Natural killer cell treated with Interleukin-12 subunit alpha and Interleukin-12 subunit beta and Interleukin-15 and Interleukin-18, amount 100 ng/mL, for 72 hours (primary cell): ENCODE measurements around the gene SNRPA1. TPM values are rescaled to one million over a fixed set of nuclear protein-coding genes. Genes with fewer than 3 reads are reported as not detected.
"Not testable (repeated sequence)": the region's sequence is repeated elsewhere in the genome, so short reads cannot be mapped to it uniquely, and the experiment has no call there.

Source experiments
- ATAC-seq, 2 donors: fragments of 150-1000 bp; cut with Tn5 transposase in 1 of 2; sonication (Bioruptor Pico), chemical (Tn5 transposase) in 1 of 2; 2 replicates each; pipeline ENCODE4 v1.10.0; 2021
- DNase-seq: peaks from one replicate; pipeline ENCODE4 v3.0.0; 2022; ENCODE audit warnings: low spot score
- H3K27ac Mint-ChIP-seq, 2 donors: 1 replicate in 1 of 2; 2 replicates in 1 of 2; pipeline ENCODE4 v1.8.0; 2022; ENCODE audit warnings: mixed read lengths in 2 of 2, mild to moderate bottlenecking in 1 of 2, moderate library complexity in 1 of 2
- H3K27me3 Mint-ChIP-seq, 2 donors: 1 replicate in 1 of 2; 2 replicates in 1 of 2; pipeline ENCODE4 v1.8.0; 2022; ENCODE audit warnings: mixed read lengths in 2 of 2
- H3K36me3 Mint-ChIP-seq: one replicate; pipeline ENCODE4 v1.8.0; 2022; ENCODE audit warnings: mixed read lengths
- H3K4me1 Mint-ChIP-seq, 2 donors: 1 replicate in 1 of 2; 2 replicates in 1 of 2; pipeline ENCODE4 v1.8.0; 2022; ENCODE audit warnings: low read depth in 2 of 2, mixed read lengths in 2 of 2, mild to moderate bottlenecking in 1 of 2
- H3K4me3 Mint-ChIP-seq: one replicate; pipeline ENCODE4 v1.8.0; 2022; ENCODE audit warnings: mixed read lengths
- H3K9me3 Mint-ChIP-seq: 2 replicates; pipeline ENCODE4 v1.8.0; 2022; ENCODE audit warnings: mixed read lengths
- total RNA-seq, 2 donors: library from RNA; stranded (reverse); gene quantifications; one replicate each; pipeline ENCODE4 v1.2.3, GENCODE V29; 2022

SNRPA1 gene
- total RNA-seq, 2 donors from 2014 or later, result 114 to 161 TPM

DNA sequence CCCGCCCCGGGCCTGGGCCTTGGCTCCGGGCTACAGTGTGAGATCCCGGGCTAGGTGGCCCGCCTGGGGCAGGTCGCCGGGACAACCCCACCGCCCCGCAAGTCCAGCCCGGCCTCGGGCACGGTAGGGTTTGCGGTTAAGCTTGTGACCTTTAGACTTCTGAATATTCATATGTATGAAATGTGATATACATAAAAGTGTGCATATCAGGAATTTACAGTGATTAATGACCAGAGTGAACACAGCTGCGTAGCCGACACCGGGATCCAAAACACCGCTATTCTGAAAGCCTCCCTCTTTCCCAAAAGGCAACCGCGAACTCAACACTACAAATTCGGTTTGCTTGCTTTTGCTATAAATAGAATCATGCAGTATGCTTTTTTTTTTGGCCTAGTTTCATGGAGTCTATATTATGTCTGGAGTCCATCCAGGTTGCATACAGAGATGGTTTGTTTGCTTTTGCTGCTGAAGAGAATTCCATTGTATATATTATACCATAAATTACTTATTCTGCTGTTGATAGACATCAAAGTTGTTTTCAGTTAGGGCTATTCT, 636 bp upstream of the SNRPA1 start:
- H3K36me3 Mint-ChIP-seq, result peaks cover 16% of the 10 kb centered on the region
- H3K4me3 Mint-ChIP-seq, result peak overlapping the region; percentile 98
- no peaks in the 10 kb centered on the region for H3K27me3 Mint-ChIP-seq
- ATAC-seq (no peak), DNase-seq (no peak)
- H3K27ac Mint-ChIP-seq, result peak overlapping the region; percentile 97 to 98
- H3K9me3 Mint-ChIP-seq, result no peaks in the 10 kb centered on the region
- peaks cover 24 to 32% of the 10 kb centered on the region in 2 donors for H3K4me1 Mint-ChIP-seq

DNA sequence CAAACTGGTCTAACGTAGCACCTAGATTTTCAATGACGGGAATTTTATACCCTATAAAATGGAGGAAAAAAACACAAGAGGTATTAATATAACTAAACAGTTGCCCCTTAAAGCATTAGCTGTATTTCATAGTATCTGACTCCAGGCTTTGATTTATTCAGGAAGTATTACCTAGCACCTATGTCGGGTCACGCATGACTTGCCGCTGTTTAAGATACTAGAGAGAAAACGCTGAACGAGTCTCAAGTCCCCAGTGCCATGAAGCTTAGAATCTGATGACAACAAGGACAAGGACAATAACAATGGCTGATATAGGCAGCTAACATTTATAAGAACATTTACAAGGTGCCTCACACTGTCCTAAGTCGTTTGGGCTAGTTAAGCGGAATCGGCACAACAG, 1.9 kb downstream of the SNRPA1 start:
- Mint-ChIP-seq H3K27me3 (no peaks in the 10 kb centered on the region), H3K9me3 (no peaks in the 10 kb centered on the region), H3K4me1 (peaks cover 39 to 46% of the 10 kb centered on the region in 2 donors), H3K36me3 (peaks cover 33% of the 10 kb centered on the region), H3K27ac (peak overlapping the region; percentile 97 to 98), H3K4me3 (peak overlapping the region; percentile 98)
- DNase-seq (no peak), ATAC-seq (no peak)

DNA sequence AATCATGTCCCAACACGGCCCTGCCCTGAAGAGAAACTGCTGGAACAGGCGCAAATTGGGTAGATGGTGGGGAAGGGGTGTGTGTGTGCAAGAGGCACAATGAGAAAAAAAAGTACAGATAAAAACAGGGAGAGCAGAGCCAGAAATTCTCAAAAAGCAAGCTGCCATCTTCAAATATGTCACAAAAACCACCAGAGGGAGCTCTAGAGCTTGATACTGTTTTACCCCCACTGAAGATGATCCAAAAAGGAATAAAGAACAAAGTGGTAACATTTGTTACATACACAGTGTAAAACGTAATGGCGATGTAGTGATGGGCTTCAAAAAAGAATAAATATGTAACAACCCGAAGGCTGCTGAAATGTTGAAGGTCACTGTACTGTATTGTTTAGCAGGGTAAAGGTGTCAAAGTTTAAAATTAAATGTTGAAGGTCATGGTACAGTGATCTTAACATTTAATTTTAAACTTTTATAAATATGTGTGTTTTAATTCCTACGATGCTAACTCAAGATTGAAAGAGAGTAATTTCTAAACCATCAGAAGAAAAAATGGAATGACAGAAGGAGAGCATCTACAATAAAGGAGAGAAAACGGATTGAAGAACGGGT, 6.0 kb downstream of the SNRPA1 start:
- no peak for ATAC-seq
- no peak for DNase-seq
- peak overlapping the region in 1 of 2 donors; percentile 47 for H3K27ac Mint-ChIP-seq
- peaks cover 25 to 34% of the 10 kb centered on the region in 2 donors for H3K4me1 Mint-ChIP-seq
- no peaks in the 10 kb centered on the region for H3K9me3 Mint-ChIP-seq
- no peak overlapping the region for H3K4me3 Mint-ChIP-seq
- H3K36me3 Mint-ChIP-seq, result peaks cover 42% of the 10 kb centered on the region
- H3K27me3 Mint-ChIP-seq, result no peaks in the 10 kb centered on the region

DNA sequence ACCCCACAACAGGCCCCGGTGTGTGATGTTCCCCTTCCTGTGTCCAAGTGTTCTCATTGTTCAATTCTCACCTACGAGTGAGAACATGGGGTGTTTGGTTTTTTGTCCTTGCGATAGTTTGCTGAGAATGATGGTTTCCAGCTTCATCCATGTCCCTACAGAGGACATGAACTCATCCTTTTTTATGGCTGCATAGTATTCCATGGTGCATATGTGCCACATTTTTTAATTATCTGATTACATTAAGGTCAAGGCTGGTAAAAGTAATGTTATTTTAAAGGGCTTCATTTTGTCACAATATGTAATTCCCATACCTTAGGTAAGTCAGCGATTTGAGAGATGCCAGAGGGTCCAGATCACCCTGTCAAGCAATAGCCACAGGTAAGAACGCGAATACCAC, 7.7 kb downstream of the SNRPA1 start:
- not testable (repeated sequence) for H3K27me3 Mint-ChIP-seq, H3K9me3 Mint-ChIP-seq, ATAC-seq, DNase-seq, H3K4me3 Mint-ChIP-seq
- peak overlapping the region in 1 of 2 donors; percentile 31 for H3K27ac Mint-ChIP-seq
- peaks cover 39% of the 10 kb centered on the region for H3K36me3 Mint-ChIP-seq
- H3K4me1 Mint-ChIP-seq, result peaks cover 15 to 24% of the 10 kb centered on the region in 2 donors

DNA sequence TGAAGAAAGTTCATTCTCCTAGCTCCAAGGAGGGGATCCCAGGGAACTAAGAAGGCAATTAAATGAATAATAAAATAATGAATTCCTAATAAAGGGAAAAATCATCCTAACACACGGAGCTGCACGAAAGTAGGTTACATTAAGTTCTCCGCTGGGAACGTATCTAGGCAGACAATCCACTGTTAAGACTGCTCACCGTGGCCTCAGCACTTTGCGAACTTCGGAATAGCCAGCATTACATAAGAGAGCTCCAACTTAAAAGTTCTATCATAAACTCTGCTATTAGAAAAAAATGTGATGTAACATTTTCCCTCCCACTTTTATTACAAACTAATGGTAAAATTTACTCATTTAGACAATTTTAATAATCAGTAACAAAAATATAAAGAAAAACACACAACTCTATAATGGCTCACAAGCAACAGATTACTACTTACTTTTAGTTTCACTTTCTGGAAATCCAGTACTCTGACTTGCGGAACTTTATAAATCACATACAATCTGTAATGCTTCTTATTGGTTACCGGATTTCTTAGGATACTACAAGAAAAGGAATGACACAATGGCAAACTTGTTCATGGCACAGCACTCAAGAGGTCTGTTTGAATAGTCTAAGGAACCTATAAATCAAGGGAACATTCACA, 8.5 kb downstream of the SNRPA1 start:
- H3K4me1 Mint-ChIP-seq, result peaks cover 20 to 21% of the 10 kb centered on the region in 2 donors
- no peaks in the 10 kb centered on the region for H3K9me3 Mint-ChIP-seq
- DNase-seq (no peak), ATAC-seq (no peak)
- no peaks in the 10 kb centered on the region for H3K27me3 Mint-ChIP-seq
- H3K36me3 Mint-ChIP-seq, result peaks cover 46% of the 10 kb centered on the region
- no peak overlapping the region for H3K4me3 Mint-ChIP-seq
- H3K27ac Mint-ChIP-seq, result no peak overlapping the region

DNA sequence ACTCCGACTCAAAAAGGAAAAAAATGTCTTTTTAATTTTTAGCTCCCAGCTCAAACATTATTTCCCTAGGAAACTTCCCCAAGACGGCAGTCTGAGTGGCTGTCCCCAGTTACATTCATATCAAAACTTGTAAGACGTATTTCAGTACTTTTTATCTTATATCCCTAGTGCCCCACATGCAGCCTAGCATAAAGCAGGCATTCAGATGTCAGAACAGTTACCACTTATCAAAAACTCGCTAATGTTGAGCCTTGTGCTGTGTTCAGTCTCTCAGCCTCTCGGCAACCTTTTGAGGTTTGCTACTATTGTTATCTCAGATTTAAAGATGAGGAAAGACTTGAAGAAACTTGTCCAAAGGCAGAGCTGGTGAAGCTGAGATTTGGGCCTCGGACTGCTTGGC, 11.1 kb downstream of the SNRPA1 start:
- DNase-seq (no peak), ATAC-seq (peak in 1 of 2 donors; percentile 27)
- peaks cover 41% of the 10 kb centered on the region for H3K36me3 Mint-ChIP-seq
- H3K4me1 Mint-ChIP-seq, result peaks cover 13% of the 10 kb centered on the region in 2 donors
- H3K4me3 Mint-ChIP-seq, result no peak overlapping the region
- H3K9me3 Mint-ChIP-seq, result no peaks in the 10 kb centered on the region
- no peak overlapping the region for H3K27ac Mint-ChIP-seq
- H3K27me3 Mint-ChIP-seq, result no peaks in the 10 kb centered on the region

DNA sequence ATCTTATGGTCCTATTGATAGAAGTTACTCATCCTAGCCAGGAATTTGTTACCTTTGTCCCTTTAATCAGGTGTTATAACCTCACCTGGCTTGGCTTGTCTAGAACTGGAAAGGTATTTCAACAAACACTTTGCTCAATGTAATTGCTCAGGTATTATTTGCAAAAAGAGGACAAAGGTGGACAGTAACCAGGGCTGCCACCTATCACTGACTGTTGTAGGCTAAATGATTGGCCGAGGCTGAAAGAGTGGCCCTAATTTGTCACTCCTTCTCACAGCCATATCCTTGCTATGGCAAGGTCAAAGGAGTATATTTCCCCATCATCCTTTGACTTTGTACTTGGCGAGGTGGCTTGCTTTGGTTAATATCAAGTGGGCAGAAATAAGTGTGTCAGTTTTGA, 15.0 kb downstream of the SNRPA1 start:
- Mint-ChIP-seq H3K27ac (no peak overlapping the region), H3K27me3 (no peaks in the 10 kb centered on the region), H3K4me3 (no peak overlapping the region), H3K36me3 (peaks cover 28% of the 10 kb centered on the region), H3K9me3 (no peaks in the 10 kb centered on the region), H3K4me1 (peaks cover 15 to 28% of the 10 kb centered on the region in 2 donors)
- ATAC-seq (no peak), DNase-seq (no peak)

DNA sequence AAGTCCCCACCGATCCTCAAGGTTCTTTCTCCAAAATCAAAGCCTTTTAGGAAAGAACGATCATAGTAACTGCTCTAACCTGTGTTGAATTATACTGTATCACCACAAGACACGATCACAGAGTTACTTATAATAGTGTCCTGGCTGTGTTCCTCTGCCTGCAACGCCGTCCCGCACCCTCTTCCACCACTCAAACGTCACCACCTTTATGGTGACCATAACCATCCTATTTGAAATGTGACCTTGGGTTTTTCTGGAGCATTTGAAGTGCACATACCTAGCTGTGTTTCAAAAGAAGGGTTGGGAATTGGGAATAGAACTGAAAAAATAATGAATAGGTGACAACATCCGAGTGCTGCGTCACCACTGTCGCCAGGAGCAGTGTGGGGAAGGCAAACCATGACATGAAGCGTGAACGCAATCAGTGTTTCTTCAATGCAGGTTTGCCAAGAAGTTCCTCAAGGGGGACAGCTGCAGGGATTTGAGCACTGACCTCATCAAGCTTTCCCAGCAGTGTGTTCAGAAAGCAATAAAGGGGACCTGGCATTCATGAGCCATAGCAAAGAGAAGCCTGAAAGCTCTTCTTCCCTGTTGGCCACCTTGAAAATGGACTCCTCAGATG, 17.0 kb downstream of the SNRPA1 start:
- ATAC-seq (no peak), DNase-seq (no peak)
- no peaks in the 10 kb centered on the region for H3K27me3 Mint-ChIP-seq
- H3K4me1 Mint-ChIP-seq, result peaks cover 30 to 43% of the 10 kb centered on the region in 2 donors
- no peaks in the 10 kb centered on the region for H3K9me3 Mint-ChIP-seq
- H3K36me3 Mint-ChIP-seq, result peaks cover 46% of the 10 kb centered on the region
- peak overlapping the region; percentile 99 for H3K4me3 Mint-ChIP-seq
- H3K27ac Mint-ChIP-seq, result peak overlapping the region; percentile 71 to 85

DNA sequence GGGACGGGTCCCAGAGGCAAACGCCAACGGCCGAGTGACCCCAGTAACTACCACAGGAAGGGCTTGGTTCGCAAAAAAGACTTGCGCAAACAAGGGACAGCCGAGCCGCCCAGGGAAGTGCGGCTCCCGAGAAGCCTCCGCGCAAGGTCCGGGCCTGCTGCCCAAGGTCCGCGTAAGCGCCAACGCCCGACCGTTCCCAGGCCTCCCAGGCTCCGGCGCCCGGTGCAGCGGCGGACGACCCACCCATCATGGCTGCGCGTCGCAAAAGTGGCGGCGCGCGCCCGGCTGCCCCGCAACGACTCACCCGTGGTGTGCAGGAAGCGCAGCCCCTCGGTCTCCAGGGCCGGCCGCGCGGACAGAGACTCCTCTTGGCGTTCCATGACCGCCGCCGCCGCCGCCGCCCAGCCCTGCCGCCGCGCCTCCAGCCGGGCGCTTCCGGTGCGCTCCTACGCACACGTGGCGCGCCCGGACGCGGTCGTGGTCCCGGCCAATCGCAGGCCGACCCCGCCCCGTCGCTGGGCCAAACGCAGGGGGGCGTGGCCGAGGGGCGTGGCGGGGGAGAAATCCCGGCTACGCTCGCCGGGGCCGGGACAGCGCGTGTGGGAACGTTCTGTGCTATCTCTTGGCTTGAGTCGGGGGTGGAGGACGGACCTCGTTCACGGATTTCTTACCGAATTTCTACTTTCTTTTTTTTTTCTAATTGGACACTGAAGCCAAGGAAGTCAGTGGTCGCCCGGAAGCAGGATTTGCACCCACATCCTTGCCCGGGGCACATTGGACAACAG, 17.8 kb downstream of the SNRPA1 start, which contains the start of gene SELENOS:
Gene SELENOS (minus strand): TSS at position 448 of the 785 bp plus-strand sequence. CDS start 68 bp downstream, at position 380.
- ATAC-seq (peak; percentile 98 to 99), DNase-seq (peak; percentile 93)
- Mint-ChIP-seq H3K4me1 (peaks cover 30 to 42% of the 10 kb centered on the region in 2 donors), H3K36me3 (peaks cover 45% of the 10 kb centered on the region), H3K27me3 (no peaks in the 10 kb centered on the region), H3K9me3 (no peaks in the 10 kb centered on the region), H3K4me3 (peak within 1 kb of the TSS; percentile 99), H3K27ac (peak within 1 kb of the TSS; percentile 89 to 95)

DNA sequence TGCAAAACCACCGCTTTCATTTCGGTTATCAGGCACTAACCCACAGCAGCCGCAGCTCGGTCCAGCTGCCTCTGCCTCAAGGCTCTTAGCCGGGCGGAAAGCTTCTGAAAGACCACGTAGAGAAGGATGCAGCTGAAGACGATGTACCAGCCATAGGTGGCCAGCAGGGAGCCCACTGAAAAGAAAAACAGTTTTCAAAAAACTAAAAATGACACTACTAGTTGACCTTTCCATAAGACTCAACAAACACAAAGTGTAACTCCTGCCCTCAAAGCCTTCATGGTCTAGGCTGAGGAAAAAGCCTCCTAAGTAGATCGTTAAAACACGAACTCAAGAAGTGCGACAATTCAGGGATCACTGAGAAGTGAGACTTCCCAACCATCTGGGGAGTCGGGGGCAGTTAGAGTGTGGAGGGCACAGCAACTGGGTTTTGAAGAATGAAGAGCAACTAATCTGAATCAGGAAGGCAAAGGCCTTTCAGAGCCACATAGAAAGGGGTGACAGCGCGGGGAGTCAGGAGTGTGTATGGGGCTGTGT, 18.5 kb downstream of the SNRPA1 start:
- Mint-ChIP-seq H3K36me3 (peaks cover 39% of the 10 kb centered on the region), H3K4me1 (peaks cover 30 to 37% of the 10 kb centered on the region in 2 donors), H3K4me3 (peak overlapping the region; percentile 99), H3K27me3 (no peaks in the 10 kb centered on the region), H3K27ac (peak overlapping the region; percentile 89 to 95), H3K9me3 (no peaks in the 10 kb centered on the region)
- ATAC-seq (peak in 1 of 2 donors; percentile 58), DNase-seq (no peak)

DNA sequence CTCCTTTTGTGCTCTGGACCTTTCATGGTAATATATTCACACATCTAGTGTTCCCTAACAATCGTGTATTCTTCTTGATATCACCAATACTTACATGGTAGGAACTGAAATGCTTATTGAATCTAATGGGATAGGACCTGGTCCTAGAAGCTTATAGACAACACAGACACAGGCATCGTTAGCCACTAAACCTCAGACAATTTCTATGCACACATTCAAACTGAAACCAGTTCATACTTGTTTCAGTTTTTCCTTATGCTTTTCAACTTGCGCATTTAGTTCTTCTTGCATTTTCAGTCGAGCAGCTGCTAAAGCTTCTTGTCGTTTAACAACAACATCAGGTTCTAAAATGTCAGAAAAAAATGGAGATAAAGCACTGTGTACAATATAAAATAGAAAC, 20.0 kb downstream of the SNRPA1 start:
- Mint-ChIP-seq H3K36me3 (peaks cover 43% of the 10 kb centered on the region), H3K4me1 (peaks cover 33 to 37% of the 10 kb centered on the region in 2 donors), H3K9me3 (no peaks in the 10 kb centered on the region), H3K27ac (peak overlapping the region; percentile 18 to 39), H3K4me3 (peak overlapping the region; percentile 99), H3K27me3 (no peaks in the 10 kb centered on the region)
- ATAC-seq (no peak), DNase-seq (no peak)

DNA sequence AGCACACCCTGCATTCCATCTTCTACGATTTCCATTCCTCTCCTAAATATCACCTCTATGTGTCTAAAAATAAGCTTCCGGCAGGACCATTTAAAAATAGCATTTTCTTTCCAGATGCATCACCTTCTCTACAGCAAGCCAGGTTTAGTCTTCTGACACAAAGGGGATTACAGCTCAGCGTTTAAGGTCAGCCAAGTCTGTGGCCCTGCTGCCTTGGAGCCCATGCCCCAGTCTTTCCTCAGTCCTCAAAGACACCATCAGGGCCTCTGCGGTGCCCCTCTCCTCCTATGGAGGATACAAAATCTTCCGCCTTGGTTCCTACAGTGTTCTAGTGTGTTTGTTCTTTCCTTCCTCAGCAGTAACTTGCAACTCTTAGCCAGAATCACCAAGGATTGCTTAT, 21.5 kb downstream of the SNRPA1 start:
- Mint-ChIP-seq H3K4me1 (peaks cover 40 to 45% of the 10 kb centered on the region in 2 donors), H3K27me3 (no peaks in the 10 kb centered on the region), H3K9me3 (no peaks in the 10 kb centered on the region), H3K4me3 (no peak overlapping the region), H3K27ac (peak overlapping the region in 1 of 2 donors; percentile 52), H3K36me3 (peaks cover 51% of the 10 kb centered on the region)
- no peak for DNase-seq
- no peak for ATAC-seq

DNA sequence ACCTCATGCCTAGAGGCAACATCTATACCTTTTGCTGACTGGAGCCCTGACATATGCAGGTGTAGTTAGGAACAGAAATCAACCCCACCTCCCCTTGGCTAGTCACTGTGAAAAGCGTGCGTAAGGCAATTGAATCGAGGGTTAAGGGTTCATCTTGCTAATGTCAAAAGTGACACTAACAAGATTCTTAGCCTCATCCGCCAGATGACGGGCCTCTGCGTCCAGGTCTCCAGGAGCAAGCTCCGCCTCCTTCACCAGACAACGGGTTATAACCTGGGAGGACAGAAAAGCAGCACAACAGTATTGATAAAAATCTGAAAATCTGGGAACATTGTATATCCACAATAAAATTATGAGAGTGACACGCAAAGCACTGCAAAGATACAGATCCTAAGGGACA, 22.5 kb downstream of the SNRPA1 start:
- DNase-seq (no peak), ATAC-seq (no peak)
- H3K27ac Mint-ChIP-seq, result no peak overlapping the region
- peaks cover 40% of the 10 kb centered on the region in 2 donors for H3K4me1 Mint-ChIP-seq
- H3K4me3 Mint-ChIP-seq, result no peak overlapping the region
- no peaks in the 10 kb centered on the region for H3K9me3 Mint-ChIP-seq
- peaks cover 51% of the 10 kb centered on the region for H3K36me3 Mint-ChIP-seq
- H3K27me3 Mint-ChIP-seq, result no peaks in the 10 kb centered on the region
